ACHN (cell line): ENCODE measurements around the gene JPT1.

Source experiments
- DNase-seq: peaks from one replicate; pipeline ENCODE4 v3.0.0-alpha.2; 2015
- in situ Hi-C: cut with HindIII; loops from 2 replicates; pipeline ENCODE4 v1.10.0; 2017; ENCODE audit warnings: low sequenced_read_pairs, low pct_ligation_motif_present, low pct_unique_long_range_greater_than_20kb

The JPT1 gene

DNA sequence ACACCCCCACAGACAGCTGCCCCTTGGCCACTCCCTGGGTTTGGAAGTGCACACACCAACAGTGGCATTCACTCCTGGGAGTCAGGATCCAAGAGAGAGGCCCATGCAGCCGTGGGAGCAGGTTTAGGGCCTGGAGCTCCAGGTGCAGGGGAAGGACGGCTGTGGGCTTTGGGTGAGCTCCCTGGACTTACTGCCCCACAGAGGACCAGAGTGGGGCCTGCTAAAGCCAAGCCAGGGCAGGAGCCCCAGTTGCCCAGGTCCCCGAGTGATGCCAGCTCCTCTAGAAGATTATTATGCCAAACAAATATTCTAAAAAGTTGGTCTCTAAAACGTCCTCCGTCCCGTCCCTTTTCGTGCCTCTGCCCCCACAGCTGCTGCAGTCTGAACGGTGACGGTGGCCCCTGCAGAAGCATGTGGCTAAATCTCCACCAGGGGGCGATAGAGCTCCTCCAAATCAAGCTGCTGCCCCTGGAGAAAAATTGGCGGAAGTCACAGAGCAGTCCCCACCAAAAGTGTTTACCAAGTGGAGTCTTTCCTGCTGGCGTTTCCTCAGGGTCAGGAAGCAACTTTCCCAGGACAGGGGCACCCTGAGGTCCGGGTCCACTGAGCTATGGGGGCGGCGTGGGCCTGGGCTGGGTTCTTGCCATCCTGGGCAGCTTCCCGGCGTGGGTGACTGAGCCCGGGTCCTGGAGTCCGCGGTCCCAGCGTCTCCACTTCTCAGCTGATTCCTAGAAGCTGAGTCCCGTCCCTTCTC, 40.3 kb downstream of the JPT1 start:
- peak; percentile 88 for DNase-seq

DNA sequence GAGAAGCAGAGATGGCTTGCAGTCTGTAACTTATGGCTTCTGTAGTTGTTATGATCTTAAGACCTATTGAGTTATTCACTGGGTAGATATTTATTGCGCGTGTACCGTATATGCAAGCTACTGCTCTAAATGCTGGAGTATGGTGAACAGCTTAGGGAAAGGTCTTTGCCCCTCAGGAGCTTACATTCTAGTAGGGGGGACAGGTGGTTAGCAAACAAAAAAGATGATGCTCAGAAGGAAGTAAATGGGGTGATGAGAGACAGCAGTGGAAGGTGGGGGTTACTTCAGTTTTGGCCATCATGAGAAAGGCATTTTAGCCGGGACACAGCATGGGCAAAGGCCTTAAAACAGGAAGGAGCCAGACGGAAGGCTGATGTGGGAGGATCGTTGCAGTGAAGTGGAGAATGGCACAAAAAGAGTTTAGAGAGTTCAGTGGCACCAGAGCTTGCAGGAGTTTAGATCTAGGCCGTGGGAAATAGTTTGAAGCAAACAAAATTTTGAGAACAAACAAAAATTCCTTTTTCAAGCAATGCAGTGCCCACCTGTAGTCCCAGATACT, 42.5 kb downstream of the JPT1 start:
- in situ Hi-C loops = no loop called here

More for the DNA sequence above, 40.3 kb downstream of the JPT1 start:
- in situ Hi-C loops = no loop called here

DNA sequence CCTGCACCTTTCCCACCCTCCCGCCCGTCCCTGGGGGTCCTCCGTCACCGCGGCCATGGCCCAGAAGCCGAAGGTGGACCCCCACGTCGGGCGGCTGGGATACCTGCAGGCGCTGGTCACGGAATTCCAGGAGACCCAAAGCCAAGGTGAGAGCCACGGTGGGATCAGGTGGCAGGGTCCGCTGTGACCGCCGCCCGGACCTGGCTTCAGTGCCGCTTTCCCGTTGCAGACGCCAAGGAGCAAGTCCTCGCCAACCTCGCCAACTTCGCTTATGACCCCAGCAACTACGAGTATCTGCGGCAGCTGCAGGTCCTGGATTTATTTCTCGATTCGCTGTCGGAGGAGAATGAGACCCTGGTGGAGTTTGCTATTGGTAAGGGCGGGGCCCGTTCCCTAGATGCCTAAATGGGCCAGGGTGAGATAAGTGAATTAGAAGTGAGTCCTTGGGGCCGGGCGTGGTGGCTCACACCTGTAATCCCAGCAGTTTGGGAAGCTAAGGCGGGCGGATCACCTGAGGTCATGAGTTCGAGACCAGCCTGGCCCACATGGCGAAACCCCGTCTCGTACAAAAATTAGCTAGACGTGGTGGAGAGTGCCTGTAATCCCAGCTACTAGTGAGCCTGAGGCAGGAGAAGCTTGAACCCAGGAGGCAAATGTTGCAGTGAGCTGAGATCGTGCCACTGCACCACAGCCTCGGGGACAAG, 43.9 kb downstream of the JPT1 start:
- in situ Hi-C loops = no loop called here

More for the DNA sequence above, 42.5 kb downstream of the JPT1 start:
- DNase-seq = no peak

DNA sequence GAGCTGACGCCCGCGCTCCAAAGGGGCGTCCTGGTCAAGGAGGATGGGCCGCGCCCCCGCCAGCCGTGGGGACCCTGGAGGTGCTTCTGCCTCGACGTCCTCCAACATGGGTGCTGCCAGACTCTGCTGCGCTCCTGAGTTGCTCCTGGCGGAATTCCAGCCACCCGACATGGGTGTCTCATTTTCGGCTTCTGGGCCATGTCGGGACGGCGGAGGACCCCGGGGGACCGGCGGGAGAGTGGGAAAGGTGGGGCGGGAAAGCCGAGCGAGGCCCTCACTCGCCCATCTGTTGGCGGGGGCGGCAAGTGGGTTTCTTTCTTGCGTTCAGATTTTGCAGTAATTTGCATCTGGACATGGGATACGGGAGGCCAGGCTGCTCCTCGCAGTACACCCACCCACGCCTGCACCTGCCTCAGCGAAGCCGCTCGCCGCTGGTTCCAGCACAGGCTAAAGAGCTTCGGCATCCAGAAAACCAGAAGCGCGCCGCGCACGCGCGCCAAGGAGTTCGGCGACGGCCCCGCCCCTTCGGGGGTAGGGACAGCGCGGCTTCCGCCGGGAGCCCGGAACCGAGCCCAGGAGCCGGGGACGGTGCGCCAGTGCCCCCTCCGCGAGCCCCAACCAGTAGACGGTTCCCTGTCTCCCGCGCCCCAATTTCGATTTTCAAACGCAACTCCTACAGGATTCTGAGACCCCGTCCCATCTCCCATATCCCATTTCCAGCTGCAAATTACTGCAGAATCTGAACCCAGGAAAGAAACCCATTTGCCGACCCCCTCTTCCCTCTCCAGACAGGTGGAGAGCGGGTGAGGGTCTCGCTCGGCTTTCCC, 44.7 kb downstream of the JPT1 start, which contains the start of gene ARMC7:
TSS of gene ARMC7 (plus strand) at position 563 of the 827 bp plus-strand sequence. CDS start 320 bp downstream, outside the sequence.
- DNase-seq = peak; percentile 89
- in situ Hi-C loops = no loop called here

More for the DNA sequence above, 43.9 kb downstream of the JPT1 start:
- DNase-seq = peak; percentile 56

DNA sequence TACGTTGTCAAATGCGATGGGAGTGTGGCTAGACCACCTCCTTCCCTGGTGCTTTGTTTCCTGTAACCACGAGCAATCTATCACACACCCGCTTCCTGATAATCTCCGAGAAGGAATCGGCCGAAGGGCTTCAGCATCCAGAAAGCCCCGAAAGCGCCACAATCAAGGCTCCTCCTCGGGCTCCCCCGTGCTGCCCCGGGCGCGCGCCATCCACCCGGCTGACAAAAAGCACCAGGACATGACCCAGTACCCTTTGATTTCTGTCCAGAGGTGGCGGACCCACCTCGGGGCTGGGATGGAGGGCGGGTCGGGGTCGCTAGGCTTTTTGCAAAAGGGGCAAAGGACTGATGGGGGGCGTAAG, 45.3 kb downstream of the JPT1 start:
- no peak for DNase-seq
- in situ Hi-C loops = no loop called here

DNA sequence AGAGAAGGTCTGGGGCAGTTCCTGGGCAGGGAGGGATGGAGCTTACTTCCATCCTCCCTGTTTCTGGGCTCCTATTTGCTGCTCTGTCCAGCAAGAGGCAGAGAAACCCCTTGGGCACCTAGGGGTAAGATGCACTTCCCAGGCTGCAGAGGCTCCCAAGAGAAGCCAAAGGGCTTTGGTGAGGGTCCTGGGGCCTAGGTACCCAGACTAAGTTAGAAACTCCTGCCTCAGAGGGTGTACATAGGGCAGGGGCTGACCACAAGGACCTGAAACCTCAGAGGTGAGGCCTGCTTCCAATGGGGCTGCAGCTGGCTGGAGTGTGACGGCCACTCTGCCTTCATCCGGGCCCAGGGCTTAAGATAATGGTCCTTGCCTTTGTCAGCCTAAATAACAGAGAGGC, 46.1 kb downstream of the JPT1 start:
- no peak for DNase-seq
- in situ Hi-C loops = no loop called here

DNA sequence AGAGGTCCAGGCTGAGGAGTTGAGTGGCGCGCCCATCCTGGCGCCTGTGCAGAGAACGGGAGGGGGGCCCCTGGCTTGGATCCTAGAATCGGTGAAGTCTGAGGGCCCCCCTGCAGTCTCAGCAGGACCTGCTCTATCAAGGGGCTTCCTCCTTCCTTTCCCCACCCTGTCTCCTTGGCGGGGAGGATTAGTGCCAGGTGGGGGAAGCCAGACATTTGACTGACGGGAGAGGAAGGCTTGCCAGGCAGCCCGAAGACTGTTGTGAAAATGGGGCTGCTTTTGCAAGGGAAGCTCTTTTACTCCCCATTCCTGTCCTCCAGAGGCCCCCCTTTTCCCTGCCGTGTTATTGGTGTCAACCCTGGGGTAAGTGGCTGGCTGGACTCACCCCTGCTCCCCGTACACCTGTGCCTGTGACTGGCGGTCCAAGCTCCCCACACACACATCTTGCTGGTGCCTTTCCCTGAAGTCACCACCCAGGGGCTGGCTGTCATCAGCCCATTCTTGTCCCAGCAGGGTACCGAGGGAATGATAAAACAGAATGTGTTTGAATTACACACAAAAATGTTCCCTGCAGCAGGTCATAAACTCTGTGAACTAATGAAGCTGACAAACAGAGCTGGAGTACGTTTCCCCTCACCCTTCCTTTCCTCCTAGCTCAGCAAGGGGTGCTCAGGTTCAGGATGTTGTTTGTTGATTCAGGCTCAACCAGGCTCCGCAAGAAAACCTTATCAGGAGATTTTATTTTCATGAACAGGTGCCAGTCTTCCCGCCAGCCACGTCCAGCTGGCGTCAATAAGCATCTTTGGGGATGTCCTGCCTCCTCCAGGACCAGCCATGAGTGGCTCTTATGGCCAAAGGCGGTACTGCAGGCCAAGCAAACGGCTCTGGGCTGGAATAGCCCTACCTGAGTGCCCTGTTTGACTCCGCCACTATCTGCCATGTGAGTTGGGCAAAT, 48.9 kb downstream of the JPT1 start:
- DNase-seq = peak; percentile 65
- in situ Hi-C loops = no loop called here

DNA sequence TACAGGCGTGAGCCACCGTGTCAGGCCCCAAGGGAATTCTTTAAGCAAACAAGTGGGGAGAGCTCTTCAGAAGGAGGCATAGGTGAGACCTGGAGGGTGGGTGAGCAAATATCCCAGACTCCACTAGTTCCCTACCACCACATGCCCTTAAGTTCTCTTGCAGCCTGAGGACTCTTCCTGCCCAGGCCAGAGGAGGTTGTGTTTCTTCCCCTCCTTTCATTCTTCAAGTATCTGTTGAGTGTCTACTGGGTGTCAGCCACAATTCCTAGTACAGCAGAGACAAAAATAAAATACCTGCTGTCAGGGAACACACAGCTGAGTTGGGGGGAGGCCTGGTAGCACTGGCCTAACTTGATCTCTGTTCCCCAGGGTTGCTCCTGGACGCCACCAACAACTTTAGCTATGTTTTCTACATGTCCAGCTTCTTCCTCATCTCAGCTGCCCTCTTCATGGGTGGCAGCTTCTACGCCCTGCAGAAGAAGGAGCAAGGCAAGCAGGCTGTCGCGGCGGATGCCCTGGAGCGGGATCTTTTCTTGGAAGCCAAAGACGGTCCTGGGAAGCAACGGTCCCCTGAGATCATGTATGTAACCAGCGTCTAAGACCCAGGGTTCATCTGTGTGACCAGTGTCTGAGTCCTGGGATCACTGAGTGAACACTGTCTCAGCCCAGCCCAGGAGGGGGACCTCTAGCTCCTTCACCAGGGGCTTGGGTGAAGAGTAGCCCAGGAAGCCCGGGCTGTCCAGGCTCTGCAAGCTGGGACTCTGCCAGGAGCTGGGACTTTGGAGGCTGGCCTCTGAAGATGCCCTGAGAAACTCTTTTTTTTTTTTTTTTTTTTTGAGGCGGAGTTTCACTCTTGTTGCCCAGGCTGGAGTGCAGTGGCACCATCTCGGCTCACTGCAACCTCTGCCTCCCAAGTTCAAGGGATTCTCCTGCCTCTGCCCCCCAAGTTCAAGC, 50.4 kb downstream of the JPT1 start:
- DNase-seq = no peak
- in situ Hi-C loops = no loop called here

DNA sequence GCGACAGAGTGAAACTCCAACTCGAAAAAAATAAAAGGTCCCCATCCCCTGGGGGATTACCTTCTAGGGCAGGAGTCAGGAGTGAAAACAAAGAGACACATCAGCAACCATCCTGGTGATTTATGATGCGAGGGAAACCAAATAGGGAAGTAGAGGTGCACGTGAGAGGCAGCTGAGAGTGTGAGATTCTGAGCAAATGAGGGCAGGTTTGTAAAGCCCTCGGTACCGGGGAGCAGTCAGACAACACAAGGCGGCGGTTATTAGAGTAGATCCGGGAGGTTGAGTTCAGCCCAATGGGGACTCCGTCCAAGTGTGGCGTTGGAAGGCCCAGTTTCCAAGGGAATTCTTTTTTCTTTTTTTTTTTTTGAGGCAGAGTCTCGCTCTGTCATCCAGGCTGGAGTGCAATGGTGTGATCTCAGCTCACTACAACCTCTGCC, 51.9 kb downstream of the JPT1 start:
- no peak for DNase-seq
- in situ Hi-C loops = no loop called here

DNA sequence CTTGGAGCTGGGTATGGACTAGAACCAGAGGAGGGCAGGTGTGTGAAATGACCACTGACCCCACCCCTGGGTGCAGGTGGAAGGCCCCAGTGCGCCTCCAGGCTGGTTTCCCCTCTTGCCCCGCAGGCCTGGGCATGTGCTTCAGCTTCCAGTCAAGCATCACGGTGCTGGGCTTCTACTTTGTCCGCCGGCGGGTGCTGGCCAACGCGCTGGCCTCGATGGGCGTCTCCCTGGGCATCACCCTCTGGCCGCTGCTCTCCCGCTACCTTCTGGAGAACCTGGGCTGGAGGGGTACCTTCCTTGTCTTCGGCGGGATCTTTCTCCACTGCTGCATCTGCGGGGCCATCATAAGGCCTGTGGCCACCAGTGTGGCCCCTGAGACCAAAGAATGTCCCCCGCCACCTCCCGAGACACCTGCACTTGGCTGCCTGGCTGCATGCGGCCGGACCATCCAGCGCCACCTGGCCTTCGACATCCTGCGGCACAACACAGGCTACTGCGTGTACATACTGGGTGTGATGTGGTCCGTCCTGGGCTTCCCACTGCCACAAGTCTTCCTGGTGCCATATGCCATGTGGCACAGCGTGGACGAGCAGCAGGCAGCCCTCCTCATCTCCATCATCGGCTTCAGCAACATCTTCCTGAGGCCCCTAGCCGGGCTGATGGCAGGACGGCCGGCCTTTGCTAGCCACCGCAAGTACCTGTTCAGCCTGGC, 54.3 kb downstream of the JPT1 start:
- in situ Hi-C loops = no loop called here
- no peak for DNase-seq

DNA sequence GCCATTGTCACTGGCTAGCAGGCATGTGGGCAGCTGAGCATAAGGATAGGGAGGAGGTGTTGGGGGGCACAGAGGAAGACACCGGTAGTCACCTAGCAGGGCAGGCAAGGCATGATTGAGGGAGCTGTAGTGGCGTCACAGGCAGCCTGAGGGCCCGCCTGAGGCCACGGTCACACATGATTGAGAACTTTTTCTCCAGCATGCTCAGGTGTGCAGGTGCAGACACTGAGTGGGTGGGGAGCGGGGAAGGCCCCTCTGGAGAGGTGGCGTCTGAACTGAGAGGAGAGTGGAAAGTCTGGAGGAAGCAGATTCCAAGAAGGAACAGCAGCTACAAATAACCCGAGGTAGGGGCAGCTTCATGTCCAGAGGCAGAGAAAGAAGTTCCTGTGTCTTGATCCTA, 55.5 kb downstream of the JPT1 start:
- DNase-seq = no peak
- in situ Hi-C loops = no loop called here

DNA sequence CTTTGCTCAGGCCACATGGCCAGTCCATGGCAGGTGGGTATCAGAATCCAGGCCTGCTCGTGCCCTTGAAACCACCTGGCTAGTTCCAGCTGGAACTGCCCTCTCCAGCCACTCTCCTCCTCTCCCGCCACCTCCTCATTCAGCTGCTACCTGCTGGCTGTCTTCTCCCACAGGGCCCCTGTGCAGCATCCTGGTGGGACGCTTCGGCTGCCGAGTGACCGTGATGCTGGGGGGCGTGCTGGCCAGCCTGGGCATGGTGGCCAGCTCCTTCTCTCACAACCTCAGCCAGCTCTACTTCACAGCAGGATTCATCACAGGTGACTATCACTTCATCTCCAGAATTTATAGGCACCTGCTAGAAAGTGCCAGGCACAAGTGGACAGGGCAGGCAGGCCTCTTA, 56.4 kb downstream of the JPT1 start:
- in situ Hi-C loops = no loop called here
- DNase-seq = no peak

DNA sequence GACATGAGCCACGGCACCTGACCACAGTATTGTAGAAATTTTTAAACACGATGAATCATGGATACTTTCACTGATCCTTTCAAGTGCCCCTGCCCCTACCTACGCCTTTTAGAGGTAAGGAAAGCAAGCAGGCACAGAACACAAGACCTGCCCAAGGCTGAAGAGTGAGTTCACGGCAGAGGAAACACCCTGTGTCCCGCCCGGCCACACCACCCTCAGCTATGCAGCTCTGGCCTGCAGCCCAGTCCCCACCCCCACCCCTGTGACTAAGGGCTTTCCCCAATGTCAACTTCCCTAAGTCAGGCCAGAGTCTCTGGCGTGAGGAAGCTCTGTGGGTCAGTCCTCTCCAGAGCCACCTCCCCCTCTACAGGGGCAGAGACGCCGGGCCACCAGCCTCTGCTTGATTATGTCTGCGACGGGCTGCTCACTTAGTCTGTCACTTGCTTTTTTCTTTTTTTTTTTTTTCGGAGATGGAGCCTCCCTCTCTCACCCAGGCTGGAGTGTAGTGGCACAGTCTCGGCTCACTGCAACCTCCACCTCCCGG, 58.2 kb downstream of the JPT1 start:
- in situ Hi-C loops = no loop called here
- DNase-seq = peak; percentile 93

DNA sequence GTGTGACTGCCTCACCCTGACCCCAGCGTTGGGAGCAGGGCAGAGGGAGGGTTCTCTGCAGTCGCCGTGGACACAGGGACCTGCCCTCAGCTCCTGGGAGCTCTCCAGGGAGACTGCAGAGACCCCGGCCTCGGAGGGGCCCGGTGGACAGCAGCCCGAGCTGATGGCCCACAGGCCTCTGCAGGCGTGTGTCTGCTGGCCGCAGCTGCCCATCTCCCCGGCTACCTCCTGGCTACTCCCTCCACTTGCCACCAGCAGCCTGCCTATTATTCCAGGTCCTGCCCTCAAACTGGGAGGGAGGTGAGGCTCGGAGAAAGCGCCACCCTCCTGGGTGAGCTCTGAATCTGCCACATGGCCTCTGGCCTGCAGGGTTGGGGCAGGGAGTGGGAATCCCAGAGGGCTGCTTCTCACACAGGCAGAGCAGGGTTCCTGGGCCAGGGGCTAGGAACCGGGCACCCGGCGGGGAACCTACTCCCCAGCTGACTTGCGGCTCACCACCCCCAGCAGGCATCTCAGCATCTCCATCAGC, 59.4 kb downstream of the JPT1 start:
- no peak for DNase-seq
- in situ Hi-C loops = no loop called here

DNA sequence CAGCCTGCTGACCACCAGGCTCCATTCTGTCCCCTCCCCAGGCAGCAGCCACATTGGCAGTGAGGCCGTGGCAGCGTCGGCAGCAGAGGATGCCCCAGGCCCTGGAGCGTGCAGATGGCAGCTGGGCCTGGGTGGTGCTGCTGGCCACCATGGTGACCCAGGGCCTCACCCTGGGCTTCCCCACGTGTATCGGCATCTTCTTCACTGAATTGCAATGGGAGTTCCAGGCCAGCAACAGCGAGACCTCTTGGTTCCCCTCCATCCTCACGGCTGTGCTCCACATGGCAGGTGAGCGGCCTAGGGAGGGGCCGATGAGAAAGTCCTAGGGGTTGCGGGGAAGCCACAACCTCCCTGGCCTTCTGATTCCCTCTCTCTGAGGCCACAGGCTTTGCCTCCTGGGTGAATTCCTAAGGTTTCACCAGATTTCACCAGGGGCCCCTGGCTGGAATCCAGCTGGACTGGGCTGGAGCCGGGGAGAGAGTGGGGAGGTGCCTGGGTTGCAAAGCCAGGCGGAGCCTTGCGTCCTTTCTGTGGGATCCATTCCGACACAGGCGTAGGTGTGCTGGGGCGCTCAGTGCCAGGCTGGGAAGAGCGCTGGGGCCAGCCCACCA, 60.7 kb downstream of the JPT1 start:
- in situ Hi-C loops = no loop called here
- no peak for DNase-seq
